COR-L47 (cell line): ENCODE results near the gene ARHGAP15.

ENCODE experiments used
- DNase-seq: peaks from one replicate; lab custom pipeline; 2025; lab: John Stamatoyannopoulos, UW

The ARHGAP15 gene

GRCh38 chr2:143582046-143582747 lies 453.0 kb downstream of the ARHGAP15 start:
- no peak for DNase-seq

GRCh38 chr2:143584936-143585335 lies 455.7 kb downstream of the ARHGAP15 start:
- DNase-seq = no peak

- no peak for DNase-seq
Observed at GRCh38 chr2:143586119-143586518, 456.9 kb downstream of the ARHGAP15 start.

- DNase-seq = no peak
Observed at GRCh38 chr2:143588746-143589145, 459.5 kb downstream of the ARHGAP15 start.

- DNase-seq = no peak
Observed at GRCh38 chr2:143594161-143594560, 464.9 kb downstream of the ARHGAP15 start.

- no peak for DNase-seq
Observed at GRCh38 chr2:143594745-143595144, 465.5 kb downstream of the ARHGAP15 start.

- no peak for DNase-seq
Observed at GRCh38 chr2:143600116-143600515, 470.9 kb downstream of the ARHGAP15 start.

GRCh38 chr2:143601828-143602227 lies 472.6 kb downstream of the ARHGAP15 start:
- no peak for DNase-seq

- DNase-seq = peak; percentile 9
Observed at GRCh38 chr2:143603035-143603655, 473.9 kb downstream of the ARHGAP15 start.

GRCh38 chr2:143603846-143604565 lies 474.8 kb downstream of the ARHGAP15 start:
- no peak for DNase-seq

GRCh38 chr2:143604566-143604959 lies 475.3 kb downstream of the ARHGAP15 start:
- no peak for DNase-seq

- DNase-seq = no peak
Observed at GRCh38 chr2:143607231-143608062, 478.2 kb downstream of the ARHGAP15 start.

- DNase-seq = no peak
Observed at GRCh38 chr2:143608063-143608423, 478.8 kb downstream of the ARHGAP15 start.

- no peak for DNase-seq
Observed at GRCh38 chr2:143608758-143609157, 479.5 kb downstream of the ARHGAP15 start.

GRCh38 chr2:143611336-143611735 lies 482.1 kb downstream of the ARHGAP15 start:
- no peak for DNase-seq

- no peak for DNase-seq
Observed at GRCh38 chr2:143615562-143615961, 486.3 kb downstream of the ARHGAP15 start.

GRCh38 chr2:143616452-143616851 lies 487.2 kb downstream of the ARHGAP15 start:
- DNase-seq = no peak

GRCh38 chr2:143617803-143618415 lies 488.7 kb downstream of the ARHGAP15 start:
- peak; percentile 67 for DNase-seq

- DNase-seq = no peak
Observed at GRCh38 chr2:143622106-143622505, 492.9 kb downstream of the ARHGAP15 start.

GRCh38 chr2:143623231-143623908 lies 494.2 kb downstream of the ARHGAP15 start:
- DNase-seq = no peak

- DNase-seq = peak; percentile 18
Observed at GRCh38 chr2:143623909-143624260, 494.7 kb downstream of the ARHGAP15 start.
